Progenitor cell of endocrine pancreas (in vitro differentiated cells): ENCODE data around the gene STK24. TPM values are rescaled to one million over a fixed set of nuclear protein-coding genes. Genes with fewer than 3 reads are reported as not detected.

ENCODE experiments used
- DNase-seq: peaks from one replicate; pipeline ENCODE4 v3.0.0; 2021; ENCODE audit warnings: low spot score; ENCODE audit not compliant: unreplicated experiment
- H3K27ac Mint-ChIP-seq: 2 replicates; pipeline ENCODE4 v1.8.0; 2021; ENCODE audit warnings: mild to moderate bottlenecking, moderate library complexity, mixed read lengths
- H3K27me3 Mint-ChIP-seq: 2 replicates; pipeline ENCODE4 v1.8.0; 2021; ENCODE audit warnings: mixed read lengths
- H3K36me3 Mint-ChIP-seq: 2 replicates; pipeline ENCODE4 v1.8.0; 2022; ENCODE audit warnings: mixed read lengths; ENCODE audit not compliant: insufficient read depth
- H3K4me1 Mint-ChIP-seq: 2 replicates; pipeline ENCODE4 v1.8.0; 2021; ENCODE audit warnings: low read depth, mixed read lengths
- H3K4me3 Mint-ChIP-seq: 2 replicates; pipeline ENCODE4 v1.8.0; 2021; ENCODE audit warnings: low read depth, mild to moderate bottlenecking, moderate library complexity, mixed read lengths
- H3K9me3 Mint-ChIP-seq: 2 replicates; pipeline ENCODE4 v1.8.0; 2021; ENCODE audit warnings: low read depth, mixed read lengths
- total RNA-seq: library from RNA; stranded (reverse); gene quantifications from 2 replicates; pipeline ENCODE4 v1.2.1, GENCODE V29; 2021
- TF ChIP-seq, protein P1 (sequence below): fragments of 200-600 bp; sonication (generic); IDR thresholded peaks from one replicate; pipeline ENCODE4 v1.5.0; 2021; ENCODE audit warnings: antibody characterized with exemption, mild to moderate bottlenecking; ENCODE audit not compliant: unreplicated experiment

Gene STK24
- total RNA-seq, 1 donor from 2014 or later: 113 TPM

DNA sequence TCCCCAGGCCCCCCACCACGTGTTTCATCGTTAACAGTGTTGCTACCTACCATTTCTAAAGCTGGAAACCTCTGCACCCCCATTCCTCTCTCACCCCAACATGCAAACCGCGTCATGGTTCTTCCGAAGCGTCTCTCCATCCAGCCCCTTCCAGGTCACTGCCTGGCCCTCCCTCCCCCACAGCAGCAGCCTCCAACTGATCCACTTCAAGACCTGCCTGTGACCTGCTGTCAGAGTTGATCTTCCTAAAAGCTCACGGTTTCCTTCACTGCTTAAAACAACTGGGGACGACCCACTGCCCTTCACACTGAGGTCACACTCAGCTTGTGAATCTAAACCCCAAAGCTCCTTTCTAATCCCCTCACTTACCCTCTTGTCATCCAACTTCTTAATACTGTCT lies 47.7 kb downstream of the STK24 start:
- H3K27me3 Mint-ChIP-seq: no peaks in the 10 kb centered on the region
- no peak for DNase-seq
- no peak overlapping the region for H3K27ac Mint-ChIP-seq
- peaks cover 2% of the 10 kb centered on the region for H3K36me3 Mint-ChIP-seq
- H3K4me1 Mint-ChIP-seq: peaks cover 20% of the 10 kb centered on the region
- TF ChIP-seq, protein P1, sequence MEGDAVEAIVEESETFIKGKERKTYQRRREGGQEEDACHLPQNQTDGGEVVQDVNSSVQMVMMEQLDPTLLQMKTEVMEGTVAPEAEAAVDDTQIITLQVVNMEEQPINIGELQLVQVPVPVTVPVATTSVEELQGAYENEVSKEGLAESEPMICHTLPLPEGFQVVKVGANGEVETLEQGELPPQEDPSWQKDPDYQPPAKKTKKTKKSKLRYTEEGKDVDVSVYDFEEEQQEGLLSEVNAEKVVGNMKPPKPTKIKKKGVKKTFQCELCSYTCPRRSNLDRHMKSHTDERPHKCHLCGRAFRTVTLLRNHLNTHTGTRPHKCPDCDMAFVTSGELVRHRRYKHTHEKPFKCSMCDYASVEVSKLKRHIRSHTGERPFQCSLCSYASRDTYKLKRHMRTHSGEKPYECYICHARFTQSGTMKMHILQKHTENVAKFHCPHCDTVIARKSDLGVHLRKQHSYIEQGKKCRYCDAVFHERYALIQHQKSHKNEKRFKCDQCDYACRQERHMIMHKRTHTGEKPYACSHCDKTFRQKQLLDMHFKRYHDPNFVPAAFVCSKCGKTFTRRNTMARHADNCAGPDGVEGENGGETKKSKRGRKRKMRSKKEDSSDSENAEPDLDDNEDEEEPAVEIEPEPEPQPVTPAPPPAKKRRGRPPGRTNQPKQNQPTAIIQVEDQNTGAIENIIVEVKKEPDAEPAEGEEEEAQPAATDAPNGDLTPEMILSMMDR: no peak
- H3K9me3 Mint-ChIP-seq: no peaks in the 10 kb centered on the region
- no peak overlapping the region for H3K4me3 Mint-ChIP-seq

DNA sequence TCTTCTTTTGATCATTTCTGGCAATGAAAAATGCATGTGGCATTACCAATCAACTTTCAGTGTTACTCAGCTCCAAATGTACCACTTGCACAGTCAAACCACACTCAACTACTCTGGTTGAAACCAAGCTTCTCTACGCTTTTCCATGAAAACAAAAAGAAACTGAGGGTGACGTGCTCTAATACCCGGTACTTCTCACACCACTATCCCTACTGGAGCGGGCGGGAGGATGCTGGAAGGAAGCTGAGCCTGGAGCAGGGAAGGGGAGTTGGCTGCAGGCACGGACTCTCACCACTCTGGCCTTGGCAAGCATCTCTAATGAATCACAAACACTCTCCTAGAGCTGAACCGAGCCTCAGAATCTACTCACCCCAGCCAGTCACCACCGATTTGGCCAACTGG lies 48.2 kb downstream of the STK24 start:
- no peaks in the 10 kb centered on the region for H3K9me3 Mint-ChIP-seq
- peaks cover 2% of the 10 kb centered on the region for H3K36me3 Mint-ChIP-seq
- no peak overlapping the region for H3K27ac Mint-ChIP-seq
- TF ChIP-seq, protein P1: no peak
- H3K4me1 Mint-ChIP-seq: peaks cover 19% of the 10 kb centered on the region
- H3K4me3 Mint-ChIP-seq: no peak overlapping the region
- no peaks in the 10 kb centered on the region for H3K27me3 Mint-ChIP-seq
- no peak for DNase-seq

DNA sequence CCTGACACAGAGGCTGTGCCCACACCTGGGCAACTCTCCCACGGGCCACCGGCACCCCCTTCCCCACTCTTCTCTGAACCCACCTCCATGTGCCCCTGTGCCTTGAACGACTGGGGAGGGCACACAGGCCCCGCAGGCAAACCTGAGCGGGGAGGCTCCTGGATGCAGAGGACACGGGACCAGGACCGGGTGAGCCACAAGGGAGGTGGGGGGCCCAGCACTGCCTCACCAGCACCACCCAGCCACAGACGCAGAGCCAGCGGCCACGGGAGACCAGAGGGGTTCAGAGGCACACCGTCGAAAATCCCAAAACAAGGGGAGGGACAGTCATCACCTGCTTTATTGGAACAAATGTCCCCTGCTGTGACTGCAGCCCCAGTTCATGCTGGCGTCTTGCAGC lies 49.4 kb downstream of the STK24 start:
- Mint-ChIP-seq H3K27ac (no peak overlapping the region), H3K36me3 (peaks cover 2% of the 10 kb centered on the region), H3K27me3 (no peaks in the 10 kb centered on the region), H3K4me3 (no peak overlapping the region), H3K4me1 (peaks cover 20% of the 10 kb centered on the region), H3K9me3 (no peaks in the 10 kb centered on the region)
- TF ChIP-seq, protein P1: no peak
- no peak for DNase-seq

DNA sequence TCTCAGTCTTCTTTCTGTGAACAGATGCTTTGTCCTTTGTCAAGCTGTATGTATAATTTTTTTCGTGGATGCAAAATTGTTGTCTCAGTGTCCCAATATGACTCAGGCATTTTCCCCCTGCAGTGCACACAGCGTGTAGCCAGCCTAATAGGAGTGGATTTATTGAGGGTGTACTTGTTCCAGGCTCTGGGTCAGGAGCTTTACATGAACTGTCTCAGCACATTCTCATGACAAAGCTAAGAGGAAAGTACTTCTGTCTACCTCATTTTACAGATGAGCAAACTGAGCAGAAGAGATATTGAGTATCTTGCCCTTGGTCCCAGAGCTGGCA lies 50.8 kb downstream of the STK24 start:
- H3K4me1 Mint-ChIP-seq: peaks cover 31% of the 10 kb centered on the region
- H3K27me3 Mint-ChIP-seq: no peaks in the 10 kb centered on the region
- H3K36me3 Mint-ChIP-seq: peaks cover 2% of the 10 kb centered on the region
- H3K9me3 Mint-ChIP-seq: no peaks in the 10 kb centered on the region
- no peak overlapping the region for H3K27ac Mint-ChIP-seq
- TF ChIP-seq, protein P1: no peak
- DNase-seq: no peak
- no peak overlapping the region for H3K4me3 Mint-ChIP-seq

DNA sequence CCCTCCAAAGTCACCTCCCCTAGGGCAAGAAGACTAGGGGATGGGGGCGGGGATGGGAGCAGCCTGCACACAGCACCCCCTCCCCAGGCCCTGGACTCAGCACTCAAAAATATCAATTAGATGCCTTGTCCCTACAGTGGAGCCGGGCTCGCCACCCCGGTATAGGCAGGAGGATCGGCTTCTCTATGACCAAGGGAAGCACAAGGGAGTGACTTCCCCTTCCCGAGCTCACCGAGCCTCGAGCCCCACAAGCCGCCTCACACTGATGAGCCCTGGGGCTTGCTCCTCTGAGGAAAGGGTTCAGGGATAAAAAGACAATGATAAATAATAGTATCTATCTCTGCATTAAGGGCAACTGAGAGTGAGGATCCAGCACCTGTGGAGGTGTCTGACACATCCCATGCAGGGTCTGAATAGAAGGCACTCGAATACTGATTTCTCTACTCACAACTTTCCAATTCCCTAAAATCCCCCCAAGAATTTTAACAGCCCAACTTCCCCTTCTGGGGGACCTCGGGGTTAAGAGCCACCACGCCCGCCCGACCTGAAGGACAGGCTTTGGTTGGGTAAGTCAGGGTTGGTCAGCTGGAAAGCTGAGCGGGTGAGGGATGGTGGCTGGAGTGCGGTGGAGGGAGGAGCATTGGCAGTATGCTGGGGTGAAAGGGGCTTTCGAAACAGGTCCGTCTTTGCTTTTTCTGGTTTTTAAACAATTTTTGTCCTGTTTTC lies 51.3 kb downstream of the STK24 start:
- TF ChIP-seq, protein P1: no peak
- Mint-ChIP-seq H3K27ac (no peak overlapping the region), H3K36me3 (peaks cover 2% of the 10 kb centered on the region), H3K9me3 (no peaks in the 10 kb centered on the region), H3K27me3 (no peaks in the 10 kb centered on the region), H3K4me3 (no peak overlapping the region), H3K4me1 (peaks cover 37% of the 10 kb centered on the region)
- no peak for DNase-seq
